Kidney tubule cell (primary cell): ENCODE data around the gene SERPINA5.

Source experiments
- DNase-seq: peaks from one replicate; pipeline ENCODE4 v3.0.0-alpha.2; 2018; ENCODE audit warnings: low spot score

SERPINA5 gene

DNA sequence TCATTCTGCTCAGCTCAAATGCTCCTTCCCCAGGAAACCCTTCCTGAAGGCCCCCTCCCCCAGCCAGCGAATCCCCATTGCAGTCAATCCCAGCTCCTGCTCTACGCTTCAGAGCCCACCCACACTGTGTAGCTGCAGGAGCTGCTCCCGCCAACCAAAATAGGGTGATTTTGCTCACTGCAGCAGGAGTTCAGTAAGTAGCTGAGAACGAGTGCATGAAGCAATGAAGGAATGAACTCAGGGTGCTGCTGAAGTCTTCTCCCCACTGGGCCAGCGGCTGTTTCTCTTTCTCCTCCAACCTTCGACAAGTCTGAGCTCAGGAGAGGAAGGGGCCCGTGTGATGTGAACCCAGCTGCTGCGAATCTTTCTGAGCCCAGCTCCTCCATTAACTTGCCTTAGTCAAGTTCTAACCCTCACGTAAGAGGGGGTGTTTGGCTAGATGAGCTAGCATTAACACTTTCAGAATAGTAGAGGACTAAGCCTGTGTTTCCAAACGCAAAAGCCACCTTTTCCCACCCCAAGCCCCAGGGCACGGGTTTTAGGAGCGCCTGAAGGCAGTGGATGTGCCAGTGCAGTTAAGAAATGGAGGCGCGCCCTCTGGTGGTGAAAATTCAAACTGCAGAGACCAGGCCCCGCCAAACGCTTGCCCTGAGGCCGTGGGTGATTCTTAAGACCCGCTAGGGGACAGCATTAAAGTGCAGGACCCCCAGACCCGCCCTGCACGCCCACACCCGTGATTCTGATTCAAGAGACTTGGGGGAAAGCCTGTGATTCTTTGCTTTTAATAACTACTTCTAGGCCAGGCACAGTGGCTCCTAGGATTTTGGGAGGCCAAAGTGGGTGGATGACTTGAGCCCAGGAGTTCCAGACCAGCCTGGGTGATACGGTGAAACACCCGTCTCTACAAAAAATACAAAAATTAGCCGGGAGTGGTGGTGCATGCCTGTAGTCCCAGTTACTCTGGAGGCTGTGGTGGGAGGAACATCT is 31.9 kb upstream of the SERPINA5 start:
- DNase-seq: peak; percentile 56

DNA sequence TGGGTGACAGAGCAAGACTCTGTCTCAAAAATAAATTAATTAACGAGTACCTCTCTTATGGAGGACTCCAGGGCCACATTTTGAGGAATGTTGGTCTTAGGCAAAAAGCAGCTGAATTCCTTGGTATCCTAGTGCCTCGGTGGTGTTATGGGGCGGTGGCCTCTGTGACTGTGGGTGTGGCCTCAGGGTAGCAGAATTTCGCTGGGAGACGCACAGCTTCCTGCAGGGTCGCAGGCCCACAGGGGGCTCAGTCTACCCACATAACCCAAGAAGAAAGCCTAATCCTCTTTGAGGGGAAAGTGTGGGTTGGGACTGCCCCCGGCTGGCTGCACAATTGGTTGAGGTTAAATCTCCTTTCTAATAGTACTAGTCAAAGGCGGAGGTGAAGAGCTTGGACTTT is 31.2 kb upstream of the SERPINA5 start:
- DNase-seq: no peak

DNA sequence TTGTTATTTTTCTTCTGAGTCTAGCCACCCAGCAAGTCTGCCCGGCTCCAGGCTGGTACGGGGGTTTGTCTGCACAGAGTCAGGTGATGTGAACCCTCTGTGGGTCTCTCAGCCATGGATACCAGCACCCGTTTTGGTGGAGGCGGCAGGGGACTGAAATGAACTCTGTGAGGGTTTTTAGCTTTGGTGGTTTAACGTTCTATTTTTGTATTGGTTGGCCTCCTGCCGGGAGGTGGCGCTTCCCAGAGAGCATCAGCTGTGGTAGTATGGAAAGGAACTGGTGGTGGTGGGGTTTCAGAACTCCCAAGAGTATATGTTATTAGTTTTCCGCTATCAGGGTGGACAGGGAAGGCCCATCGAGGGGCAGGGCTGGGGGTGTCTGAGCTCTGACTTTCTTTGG is 25.2 kb upstream of the SERPINA5 start:
- no peak for DNase-seq

DNA sequence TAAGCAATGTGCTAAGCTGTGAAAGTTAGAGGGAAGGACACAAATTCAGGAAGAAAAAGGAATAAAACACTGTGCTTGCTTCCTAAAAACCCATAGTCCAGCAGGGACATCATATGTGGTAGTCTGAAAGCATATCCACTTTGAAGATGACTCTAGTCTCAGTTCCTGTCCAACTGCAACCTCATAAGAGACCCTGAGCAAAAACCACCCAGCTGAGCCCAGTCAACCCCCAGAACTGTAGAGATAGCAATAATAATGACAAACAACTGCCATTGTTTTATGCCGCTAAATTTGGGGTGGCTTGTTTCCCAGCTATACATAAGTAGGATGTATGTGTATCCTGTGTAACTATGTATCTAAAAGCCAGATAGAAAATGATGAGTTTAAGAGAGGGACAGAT is 23.9 kb upstream of the SERPINA5 start:
- no peak for DNase-seq

DNA sequence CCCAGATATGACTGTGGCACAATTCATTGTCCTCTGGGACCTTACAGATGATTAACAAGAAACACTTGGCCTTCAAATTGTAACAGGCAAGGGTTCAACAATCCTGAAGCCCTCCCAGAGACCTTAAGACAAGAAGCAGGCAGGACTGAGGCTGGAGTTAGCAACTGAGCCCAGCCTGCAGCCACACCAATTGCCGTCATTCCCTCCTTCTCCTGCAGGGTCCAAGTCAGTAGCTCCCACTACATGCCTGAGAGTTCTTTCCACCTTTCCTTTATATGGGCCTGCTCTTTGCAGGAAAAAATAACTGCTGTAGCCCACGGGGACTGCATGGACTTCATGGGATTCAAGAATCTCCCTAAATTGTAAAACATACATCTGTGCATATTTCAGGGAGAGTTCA is 22.4 kb upstream of the SERPINA5 start:
- DNase-seq: no peak

DNA sequence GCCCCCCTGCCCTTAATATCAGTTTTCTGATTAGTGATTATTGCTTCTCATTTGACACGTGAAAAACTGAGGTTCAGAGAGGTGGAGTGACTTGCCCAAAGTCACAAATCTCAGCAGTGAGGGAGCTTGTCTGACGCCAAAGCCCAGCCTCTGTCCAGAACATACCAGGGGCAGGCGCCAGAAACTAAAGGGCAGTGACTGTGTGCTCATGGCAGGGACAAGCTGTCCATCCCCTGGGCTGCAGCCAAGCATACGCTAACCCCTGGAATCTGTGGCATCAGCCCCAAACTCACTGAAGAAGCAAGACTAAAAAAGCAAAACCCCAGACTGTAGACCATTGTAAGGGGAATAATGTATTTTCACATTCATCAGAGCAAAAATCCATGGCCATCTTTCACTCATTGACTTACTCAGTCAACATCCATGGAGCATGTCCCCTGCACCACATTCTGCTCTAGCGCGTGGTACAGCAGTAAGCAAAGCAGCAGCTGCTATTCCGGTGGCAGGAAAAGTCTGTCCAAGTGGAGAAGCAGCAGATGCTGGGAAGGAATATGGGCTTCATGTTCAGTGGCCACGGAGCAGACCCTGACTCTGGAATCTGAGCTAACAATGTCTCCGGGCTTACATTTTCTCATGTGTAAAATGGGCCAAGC is 21.5 kb upstream of the SERPINA5 start:
- no peak for DNase-seq

DNA sequence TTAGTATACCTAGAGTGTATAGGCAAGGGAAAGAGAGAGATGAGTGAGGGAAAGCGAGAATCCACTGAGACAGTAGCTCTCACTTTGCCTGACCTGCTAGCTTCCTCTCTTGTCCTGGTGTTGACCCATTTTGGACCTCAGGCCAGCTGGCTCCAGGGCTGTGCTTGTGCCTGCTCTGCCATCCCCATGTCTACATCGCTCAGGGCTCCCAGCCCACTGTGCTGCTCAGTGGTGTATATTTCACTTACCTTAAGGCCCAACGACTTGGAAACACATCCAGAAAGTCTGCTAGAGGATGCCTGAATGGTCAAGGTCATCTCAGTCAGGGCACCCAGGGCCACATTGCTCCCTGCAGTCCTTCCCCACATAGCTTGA is 20.9 kb upstream of the SERPINA5 start:
- DNase-seq: no peak

DNA sequence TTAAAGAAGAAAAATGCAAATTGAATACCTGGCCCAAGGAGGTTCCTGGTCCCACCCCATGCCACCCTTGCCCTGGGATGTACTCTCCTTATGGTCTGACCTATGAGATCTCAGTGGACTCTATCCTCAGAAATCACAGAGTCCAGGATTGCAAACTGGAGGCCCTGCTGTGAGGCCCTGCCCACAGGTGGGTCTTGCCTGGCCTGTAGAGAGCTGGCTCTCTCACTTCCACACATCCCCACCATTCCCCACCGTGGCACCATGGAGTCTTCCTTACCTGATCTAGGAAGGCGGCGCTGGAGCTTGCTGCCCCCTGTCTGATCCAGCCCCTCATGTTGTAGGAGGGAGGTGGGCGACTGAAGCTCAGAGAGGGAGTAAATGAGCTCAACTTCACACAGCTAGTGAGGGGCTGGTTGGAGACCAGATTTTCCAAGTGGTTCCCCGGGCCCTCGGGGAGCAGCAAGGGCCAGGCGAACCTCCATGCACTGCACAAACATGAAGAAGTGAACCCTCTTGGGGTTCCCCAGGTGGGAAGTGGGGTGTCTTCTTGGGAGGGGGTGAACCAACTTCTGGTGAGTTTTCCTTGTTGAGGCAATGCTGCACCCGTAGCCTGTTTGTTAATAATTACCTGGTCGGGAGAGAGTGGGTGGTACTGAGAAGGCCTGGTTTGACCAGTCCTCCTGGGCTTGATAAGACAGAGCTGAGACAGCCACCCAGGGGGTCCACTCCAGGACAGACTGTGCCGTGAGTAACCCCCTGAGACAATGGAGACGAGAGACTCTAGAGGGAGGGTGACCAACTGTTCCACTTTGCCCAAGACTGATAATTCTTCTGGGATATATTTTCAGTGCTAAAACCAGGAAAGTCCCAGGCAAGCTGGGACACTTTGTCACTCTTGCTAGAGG is 20.2 kb upstream of the SERPINA5 start, which contains the start of gene SERPINA4:
TSS of gene SERPINA4 (plus strand) at position 692 of the 905 bp plus-strand sequence. CDS start 2,041 bp downstream, outside the sequence.
- DNase-seq: no peak

DNA sequence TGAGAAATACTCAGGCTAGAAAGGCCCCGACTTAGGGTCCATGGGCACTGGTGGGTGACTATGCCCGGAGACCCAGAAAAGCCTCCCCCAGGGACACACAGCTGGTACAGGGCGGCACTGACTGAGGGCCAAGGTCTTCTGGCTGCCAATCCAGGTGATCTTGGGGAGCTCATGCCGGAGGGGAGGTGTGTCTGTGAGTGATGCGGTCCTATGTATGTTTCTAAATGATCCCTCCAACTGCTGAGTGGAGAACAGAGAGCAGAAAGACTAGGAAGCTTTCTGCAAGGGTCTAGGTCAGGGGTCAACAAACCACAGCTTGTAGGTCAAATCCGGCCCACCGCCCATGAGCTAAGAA is 19.6 kb upstream of the SERPINA5 start:
- no peak for DNase-seq

DNA sequence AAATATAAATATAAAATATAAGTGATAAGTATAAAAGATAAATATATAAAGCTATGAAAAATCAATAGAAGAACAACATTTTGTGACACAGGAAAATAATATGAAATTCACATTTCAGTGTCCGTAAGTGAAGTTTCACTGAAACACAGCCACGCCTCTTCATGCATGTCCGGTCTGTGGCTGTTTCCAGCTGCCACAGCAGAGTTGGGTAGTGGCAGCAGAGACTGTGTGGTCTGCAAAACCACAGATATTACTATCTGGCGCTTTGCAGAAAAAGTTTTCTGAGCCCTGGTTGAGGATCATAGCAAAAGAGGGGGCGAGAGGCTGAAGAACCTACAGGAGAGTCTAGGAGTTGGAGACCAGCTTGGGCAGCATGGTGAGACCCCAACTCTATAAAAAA is 19.2 kb upstream of the SERPINA5 start:
- no peak for DNase-seq

DNA sequence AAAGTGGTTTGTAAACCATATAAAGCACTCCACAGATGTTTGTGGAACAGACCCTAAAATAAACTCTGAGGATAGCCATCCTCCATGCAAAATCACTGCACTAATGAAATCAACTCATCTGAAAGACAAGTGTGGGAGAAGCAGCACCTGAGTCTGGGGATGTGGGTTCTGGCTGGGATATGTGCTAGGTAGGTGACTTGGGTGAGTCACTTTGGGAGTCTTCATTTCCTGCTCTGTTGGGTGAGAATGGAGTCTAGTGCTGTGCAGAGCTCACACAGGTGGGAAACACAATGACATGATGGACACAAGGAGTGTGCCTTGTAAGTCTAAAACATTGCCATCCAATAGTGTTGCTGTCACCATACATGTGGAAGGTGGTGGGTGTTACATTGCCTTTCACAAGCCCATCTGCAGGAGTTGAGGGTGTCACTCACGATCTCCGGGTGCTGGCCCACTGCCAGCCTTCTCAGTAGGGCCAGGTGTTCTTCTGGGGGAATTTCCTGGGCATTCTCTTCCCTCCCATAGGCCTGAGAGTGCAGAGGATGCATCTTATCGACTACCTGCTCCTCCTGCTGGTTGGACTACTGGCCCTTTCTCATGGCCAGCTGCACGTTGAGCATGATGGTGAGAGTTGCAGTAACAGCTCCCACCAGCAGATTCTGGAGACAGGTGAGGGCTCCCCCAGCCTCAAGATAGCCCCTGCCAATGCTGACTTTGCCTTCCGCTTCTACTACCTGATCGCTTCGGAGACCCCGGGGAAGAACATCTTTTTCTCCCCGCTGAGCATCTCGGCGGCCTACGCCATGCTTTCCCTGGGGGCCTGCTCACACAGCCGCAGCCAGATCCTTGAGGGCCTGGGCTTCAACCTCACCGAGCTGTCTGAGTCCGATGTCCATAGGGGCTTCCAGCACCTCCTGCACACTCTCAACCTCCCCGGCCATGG is 18.0 kb upstream of the SERPINA5 start:
- DNase-seq: peak; percentile 18

DNA sequence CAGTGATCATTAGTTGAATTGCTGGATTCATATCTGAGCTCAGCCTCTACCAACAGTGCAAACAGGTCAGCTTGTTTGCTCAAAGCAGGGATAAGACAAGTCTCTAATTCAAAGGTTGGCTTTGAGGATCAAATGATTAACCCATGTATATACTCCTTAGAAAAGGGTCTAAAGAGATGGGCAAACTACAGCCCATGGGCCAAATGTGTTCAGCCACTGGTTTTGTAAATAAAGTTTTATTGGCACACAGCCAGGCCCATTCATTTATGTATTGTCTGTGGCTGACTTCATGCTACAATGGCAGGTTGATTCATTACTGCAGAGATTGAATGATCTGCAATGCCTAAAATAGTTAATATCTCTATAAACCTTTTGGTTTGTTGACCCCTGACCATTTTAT is 16.8 kb upstream of the SERPINA5 start:
- no peak for DNase-seq

DNA sequence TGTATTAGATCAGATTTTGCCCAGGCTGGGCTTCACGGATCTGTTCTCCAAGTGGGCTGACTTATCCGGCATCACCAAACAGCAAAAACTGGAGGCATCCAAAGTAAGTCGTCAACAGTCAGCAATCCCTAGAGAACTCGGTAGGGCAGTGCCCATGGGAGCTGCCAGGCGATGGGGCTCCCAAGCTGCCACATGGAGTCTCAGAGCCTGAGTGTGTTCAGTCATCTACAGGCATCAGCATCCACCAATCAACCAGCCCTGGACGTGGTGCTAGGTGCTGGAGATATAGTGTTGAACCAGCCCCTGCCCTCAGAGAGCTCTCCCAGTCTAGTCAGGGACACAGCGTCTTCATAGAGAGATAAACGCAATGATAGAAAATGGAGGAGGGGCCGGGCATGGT is 13.0 kb upstream of the SERPINA5 start:
- no peak for DNase-seq

DNA sequence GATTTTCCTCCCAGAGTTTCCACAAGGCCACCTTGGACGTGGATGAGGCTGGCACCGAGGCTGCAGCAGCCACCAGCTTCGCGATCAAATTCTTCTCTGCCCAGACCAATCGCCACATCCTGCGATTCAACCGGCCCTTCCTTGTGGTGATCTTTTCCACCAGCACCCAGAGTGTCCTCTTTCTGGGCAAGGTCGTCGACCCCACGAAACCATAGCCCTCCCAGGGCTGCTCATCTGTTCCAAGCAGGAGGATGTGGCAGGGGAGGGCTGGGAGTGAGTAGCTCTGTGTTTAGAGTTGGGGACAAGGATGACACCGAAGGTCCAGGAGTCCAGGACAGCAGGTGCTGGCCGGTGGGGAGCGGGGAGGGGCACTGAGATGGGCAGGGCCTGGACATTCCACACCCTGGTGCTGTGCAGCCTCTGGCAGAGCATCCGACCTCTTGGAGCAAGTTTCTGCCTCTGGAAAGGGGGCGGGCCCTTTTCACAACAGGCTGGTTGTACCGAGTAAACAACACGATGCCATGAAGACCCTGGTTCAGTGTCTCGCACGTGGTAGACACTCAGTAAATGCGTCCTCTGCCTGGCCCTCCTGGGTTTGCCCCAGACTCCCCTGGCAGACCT is 11.7 kb upstream of the SERPINA5 start:
- DNase-seq: no peak

DNA sequence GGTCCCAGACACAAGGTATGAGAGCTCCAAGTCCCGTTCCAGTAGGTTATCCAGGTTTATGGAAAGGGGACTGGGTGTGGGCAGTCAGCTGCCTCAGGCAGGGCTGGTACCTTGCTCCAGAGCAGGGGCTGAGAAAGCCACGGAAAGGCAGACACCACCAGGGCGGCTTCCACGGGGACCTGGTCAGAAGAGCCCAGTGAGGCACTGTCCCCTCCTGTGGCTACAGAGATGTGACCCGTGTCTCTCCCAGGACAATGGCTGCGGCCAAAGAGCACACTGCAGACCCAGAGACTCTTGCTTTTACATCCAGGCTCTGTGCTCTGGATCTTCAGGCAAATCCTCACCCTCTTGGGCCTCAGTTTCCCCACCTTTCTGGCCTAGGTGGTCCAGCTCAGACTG is 11.2 kb upstream of the SERPINA5 start:
- no peak for DNase-seq

DNA sequence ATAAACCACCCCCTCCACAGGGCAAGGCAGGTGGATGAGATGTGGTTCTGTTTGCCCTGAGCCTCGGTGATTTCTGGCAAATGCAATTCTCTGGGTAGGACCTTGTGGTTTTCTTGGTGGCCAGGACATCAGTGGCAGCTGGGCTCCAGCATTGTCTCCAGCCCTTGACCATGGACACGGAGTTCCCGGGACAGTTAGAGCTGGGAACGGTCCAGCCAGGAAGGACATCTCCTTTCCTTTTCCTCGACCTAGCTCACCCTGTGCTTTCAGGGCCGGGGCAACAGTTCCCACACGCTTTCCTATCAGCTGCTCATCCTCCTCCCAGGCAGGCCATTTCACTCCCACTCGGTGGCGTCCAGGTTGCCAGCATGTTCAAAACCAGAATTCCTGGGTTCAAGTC is 10.8 kb upstream of the SERPINA5 start:
- DNase-seq: no peak

DNA sequence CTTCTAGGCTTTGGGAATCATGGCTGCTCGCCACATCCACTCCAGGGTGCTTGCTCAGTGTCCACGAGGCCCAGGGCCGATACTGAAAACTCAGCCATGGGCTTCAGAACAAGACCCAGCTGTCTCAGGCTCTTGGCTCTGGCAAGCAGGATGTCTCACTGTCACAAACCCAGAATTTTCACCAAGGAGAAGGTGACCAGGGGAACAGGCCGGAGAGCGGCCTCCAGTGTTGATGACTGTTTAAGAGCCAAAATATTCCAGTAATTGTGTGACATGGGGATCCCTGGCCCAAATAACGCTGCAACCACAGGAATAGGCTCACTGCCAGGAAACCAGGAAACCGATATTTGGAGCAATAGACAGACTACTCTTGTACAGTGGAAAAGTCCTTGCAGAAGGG is 9.8 kb upstream of the SERPINA5 start:
- no peak for DNase-seq

DNA sequence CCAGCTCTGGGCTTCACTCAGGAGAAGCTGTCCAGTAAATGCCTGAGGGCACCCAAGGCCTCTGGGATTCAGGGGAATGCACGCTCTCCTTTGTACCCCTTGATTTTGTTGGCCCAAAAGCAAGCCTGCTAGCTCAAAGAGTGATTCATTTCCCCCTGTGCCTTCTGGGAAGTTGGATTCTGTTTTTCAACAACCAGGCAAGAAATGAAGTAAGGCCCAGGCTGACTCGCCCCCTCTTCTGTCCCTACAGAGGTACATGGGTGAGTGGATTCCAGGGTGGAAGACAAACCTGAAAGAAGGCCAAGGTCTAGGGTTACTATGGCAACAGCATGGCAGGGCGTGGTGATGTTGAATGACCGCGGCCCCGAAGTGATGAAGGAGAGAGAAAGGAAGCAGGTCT is 9.3 kb upstream of the SERPINA5 start:
- DNase-seq: peak; percentile 73

DNA sequence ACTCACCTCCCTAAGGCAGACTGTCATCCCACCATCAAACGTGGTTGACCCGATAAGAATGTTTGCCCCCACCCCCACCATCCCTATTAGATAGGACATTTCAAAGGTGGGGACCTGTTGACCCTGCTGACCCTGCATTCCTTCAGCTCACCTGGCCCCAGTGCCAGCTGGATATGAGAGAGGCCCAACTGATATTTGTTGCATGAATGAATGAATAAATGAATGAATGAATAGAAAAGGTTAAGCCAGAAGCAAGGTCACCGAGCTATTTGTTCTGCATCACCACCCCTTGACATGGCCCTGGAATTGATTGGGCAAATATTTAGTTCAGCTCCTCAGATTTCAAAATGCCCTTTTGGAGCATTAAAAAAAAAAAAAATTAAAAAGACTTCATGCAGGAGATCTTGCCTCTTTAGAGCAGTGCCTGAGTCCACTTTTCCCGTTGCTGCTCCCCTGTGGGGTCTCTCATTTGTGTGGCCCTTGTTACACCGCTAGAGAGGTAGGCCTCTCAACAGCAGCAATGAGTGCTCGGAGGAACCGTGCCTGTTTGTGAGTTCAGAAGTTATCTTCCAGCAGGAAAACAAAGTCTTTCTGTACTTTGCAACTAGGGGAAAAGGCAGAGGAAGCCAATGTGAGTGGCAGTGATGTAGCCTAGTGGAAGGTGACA is 8.5 kb upstream of the SERPINA5 start:
- DNase-seq: no peak
